ENCODE measurements around the gene PDPN. TPM values are rescaled to one million over a fixed set of nuclear protein-coding genes. Genes with fewer than 3 reads are reported as not detected.

PDPN gene
- total RNA-seq, 1 donor from 2014 or later: 4.3 TPM

DNA sequence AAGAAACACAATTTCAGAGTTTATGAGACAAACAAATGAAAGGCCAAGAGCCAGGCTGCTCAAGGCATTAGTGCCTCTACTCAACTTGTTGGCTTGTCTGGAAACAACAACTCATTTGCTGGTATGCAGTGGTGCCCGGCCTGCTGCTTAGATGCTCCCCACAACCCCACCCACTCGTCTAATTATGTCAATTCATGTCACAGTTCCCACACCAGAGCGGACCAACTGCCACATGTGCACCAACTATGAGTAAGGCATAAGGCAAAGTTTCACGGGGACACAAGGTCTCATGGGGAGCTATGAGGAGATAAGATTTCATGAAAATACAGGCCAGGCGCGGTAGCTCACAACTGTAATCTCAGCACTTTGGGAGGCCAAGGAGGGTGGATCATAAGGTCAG lies 35.4 kb upstream of the PDPN start:
- no peak for DNase-seq (ENCODE audit: low spot score)
- Mint-ChIP-seq H3K4me1 (ENCODE audit: unreplicated experiment) (no peaks in the 10 kb centered on the region), H3K36me3 (ENCODE audit: low read depth, unreplicated experiment) (no peaks in the 10 kb centered on the region), H3K27ac (ENCODE audit: unreplicated experiment) (no peak overlapping the region), H3K27me3 (ENCODE audit: unreplicated experiment) (peaks cover 4% of the 10 kb centered on the region), H3K4me3 (ENCODE audit: unreplicated experiment) (no peak overlapping the region), H3K9me3 (ENCODE audit: unreplicated experiment) (no peaks in the 10 kb centered on the region)
- no peak for TF ChIP-seq CTCF (IDR thresholded peaks at IDR 0.05; ENCODE audit: unreplicated experiment)

DNA sequence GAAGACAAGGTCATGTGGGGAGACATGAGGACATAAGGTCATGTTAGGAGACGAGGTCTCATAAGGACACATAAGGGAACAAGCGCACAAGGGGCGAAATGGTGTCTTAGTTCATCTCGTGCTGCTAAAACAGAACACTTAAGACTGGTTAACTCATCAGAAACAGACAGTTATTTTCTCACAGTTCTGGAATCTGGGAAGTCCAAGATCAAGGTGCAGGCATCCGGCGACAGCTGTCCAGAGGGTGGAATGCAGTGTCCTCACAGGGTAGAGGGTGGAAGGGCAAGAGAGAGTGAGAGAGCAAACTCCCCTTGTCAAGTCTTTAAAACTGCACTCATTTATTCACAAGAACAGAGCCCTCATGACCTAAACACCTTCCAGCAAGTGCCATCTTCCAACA lies 34.6 kb upstream of the PDPN start:
- H3K27me3 Mint-ChIP-seq (ENCODE audit: unreplicated experiment): peaks cover 4% of the 10 kb centered on the region
- H3K4me1 Mint-ChIP-seq (ENCODE audit: unreplicated experiment): no peaks in the 10 kb centered on the region
- no peak for DNase-seq (ENCODE audit: low spot score)
- no peak overlapping the region for H3K27ac Mint-ChIP-seq (ENCODE audit: unreplicated experiment)
- H3K9me3 Mint-ChIP-seq (ENCODE audit: unreplicated experiment): no peaks in the 10 kb centered on the region
- no peaks in the 10 kb centered on the region for H3K36me3 Mint-ChIP-seq (ENCODE audit: low read depth, unreplicated experiment)
- no peak for TF ChIP-seq CTCF (IDR thresholded peaks at IDR 0.05; ENCODE audit: unreplicated experiment)
- no peak overlapping the region for H3K4me3 Mint-ChIP-seq (ENCODE audit: unreplicated experiment)

DNA sequence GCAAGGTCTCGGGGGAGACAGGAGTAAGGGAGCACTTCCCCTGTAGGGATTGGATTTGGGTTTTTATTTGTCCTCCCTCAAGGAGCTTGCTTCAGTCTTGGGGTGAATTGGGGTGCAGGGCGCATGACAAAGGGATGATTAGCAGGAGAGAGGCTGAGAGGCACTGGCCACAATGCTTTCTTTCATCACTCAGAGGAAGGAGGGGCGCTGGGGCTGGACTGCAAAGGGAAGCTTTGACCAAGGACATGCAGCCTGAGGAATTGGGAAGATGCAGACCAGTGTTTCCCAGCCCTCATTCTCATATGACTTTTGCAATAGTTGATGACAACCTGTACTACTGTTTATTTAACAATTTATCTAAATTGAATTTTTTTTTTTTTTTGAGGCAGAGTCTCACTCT lies 34.1 kb upstream of the PDPN start:
- Mint-ChIP-seq H3K4me1 (ENCODE audit: unreplicated experiment) (no peaks in the 10 kb centered on the region), H3K27me3 (ENCODE audit: unreplicated experiment) (peaks cover 4% of the 10 kb centered on the region), H3K4me3 (ENCODE audit: unreplicated experiment) (no peak overlapping the region), H3K36me3 (ENCODE audit: low read depth, unreplicated experiment) (no peaks in the 10 kb centered on the region), H3K27ac (ENCODE audit: unreplicated experiment) (no peak overlapping the region), H3K9me3 (ENCODE audit: unreplicated experiment) (no peaks in the 10 kb centered on the region)
- no peak for TF ChIP-seq CTCF (IDR thresholded peaks at IDR 0.05; ENCODE audit: unreplicated experiment)
- no peak for DNase-seq (ENCODE audit: low spot score)

- Mint-ChIP-seq H3K4me3 (ENCODE audit: unreplicated experiment) (no peak overlapping the region), H3K4me1 (ENCODE audit: unreplicated experiment) (no peaks in the 10 kb centered on the region), H3K9me3 (ENCODE audit: unreplicated experiment) (no peaks in the 10 kb centered on the region), H3K27ac (ENCODE audit: unreplicated experiment) (no peak overlapping the region), H3K27me3 (ENCODE audit: unreplicated experiment) (peaks cover 4% of the 10 kb centered on the region), H3K36me3 (ENCODE audit: low read depth, unreplicated experiment) (no peaks in the 10 kb centered on the region)
- no peak for DNase-seq (ENCODE audit: low spot score)
- TF ChIP-seq CTCF (IDR thresholded peaks at IDR 0.05; ENCODE audit: unreplicated experiment): no peak
Measured at GRCh38 chr1:13550663-13551062, 33.0 kb upstream of the PDPN start.

GRCh38 chr1:13554798-13555197 lies 28.8 kb upstream of the PDPN start:
- H3K4me1 Mint-ChIP-seq (ENCODE audit: unreplicated experiment): no peaks in the 10 kb centered on the region
- no peak overlapping the region for H3K27ac Mint-ChIP-seq (ENCODE audit: unreplicated experiment)
- H3K36me3 Mint-ChIP-seq (ENCODE audit: low read depth, unreplicated experiment): no peaks in the 10 kb centered on the region
- H3K27me3 Mint-ChIP-seq (ENCODE audit: unreplicated experiment): peaks cover 3% of the 10 kb centered on the region
- H3K4me3 Mint-ChIP-seq (ENCODE audit: unreplicated experiment): no peak overlapping the region
- H3K9me3 Mint-ChIP-seq (ENCODE audit: unreplicated experiment): no peaks in the 10 kb centered on the region
- no peak for DNase-seq (ENCODE audit: low spot score)
- TF ChIP-seq CTCF (IDR thresholded peaks at IDR 0.05; ENCODE audit: unreplicated experiment): no peak

Data from endothelial cell (in vitro differentiated cells).